ENCODE results near the gene CS. TPM values are rescaled to one million over a fixed set of nuclear protein-coding genes. Genes with fewer than 3 reads are reported as not detected.

CS gene
- total and polyA plus RNA-seq, 5 donors: 250 to 594 (median 565) TPM

DNA sequence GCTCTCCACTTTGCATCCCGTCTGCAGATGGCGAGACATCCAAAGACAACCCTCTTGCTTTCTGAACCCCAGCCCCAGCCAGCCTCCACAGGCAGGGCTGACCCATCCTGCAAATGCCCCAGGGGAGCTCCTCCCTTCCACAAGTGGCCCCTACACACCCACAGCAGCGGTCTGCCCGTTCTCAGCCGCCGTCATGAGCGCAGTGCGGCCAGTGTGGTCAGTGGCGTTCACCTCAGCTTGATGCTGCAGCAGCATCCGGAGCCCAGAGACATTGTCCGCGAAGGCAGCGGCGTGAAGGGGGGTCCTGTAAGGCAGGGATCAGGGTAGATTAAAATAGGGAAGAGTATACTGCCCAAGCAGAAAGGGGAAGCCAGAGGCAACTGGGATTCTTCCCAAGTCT, 55.6 kb downstream of the CS start:
- ATAC-seq: no peak
- H3K4me1 ChIP-seq (ENCODE audit: control insufficient read depth, insufficient read depth, low read length): no peaks in the 10 kb centered on the region
- H3K27ac ChIP-seq (ENCODE audit: low read length): no peak overlapping the region
- no peak overlapping the region for H3K4me3 ChIP-seq (ENCODE audit: low read length)
- H3K27me3 ChIP-seq (ENCODE audit: control insufficient read depth, insufficient read depth): no peaks in the 10 kb centered on the region
- 91% methylated on average over 14 of the region's 14 CpGs for WGBS
- intact Hi-C loops (cut with DNase I): loop anchor here in 1 of 4 donors (2.0 kb wide), 1 partner anchor 16 kb away; no protein-coding TSS in a partner anchor
- H3K9me3 ChIP-seq (ENCODE audit: control insufficient read depth, low read length): no peaks in the 10 kb centered on the region
- DNase-seq: peak in 1 of 3 donors; percentile 40

- ATAC-seq (peak in 1 of 2 donors; percentile 6), DNase-seq (no peak)
- Histone ChIP-seq H3K27ac (ENCODE audit: low read length) (no peak overlapping the region), H3K4me3 (ENCODE audit: low read length) (no peak overlapping the region), H3K4me1 (ENCODE audit: control insufficient read depth, insufficient read depth, low read length) (no peaks in the 10 kb centered on the region), H3K9me3 (ENCODE audit: control insufficient read depth, low read length) (no peaks in the 10 kb centered on the region), H3K27me3 (ENCODE audit: control insufficient read depth, insufficient read depth) (no peaks in the 10 kb centered on the region)
- WGBS: 49% methylated on average over 3 of the region's 3 CpGs
- intact Hi-C loops (cut with DNase I): loop anchor here in 1 of 4 donors (2.0 kb wide), 1 partner anchor 15 kb away; no protein-coding TSS in a partner anchor
Observed at GRCh38 chr12:56243731-56244181, 56.4 kb downstream of the CS start.

- WGBS: 90% methylated on average over 13 of the region's 13 CpGs
- no peaks in the 10 kb centered on the region for H3K4me1 ChIP-seq (ENCODE audit: control insufficient read depth, insufficient read depth, low read length)
- no peaks in the 10 kb centered on the region for H3K9me3 ChIP-seq (ENCODE audit: control insufficient read depth, low read length)
- no peak overlapping the region for H3K27ac ChIP-seq (ENCODE audit: low read length)
- no peak overlapping the region for H3K4me3 ChIP-seq (ENCODE audit: low read length)
- no peaks in the 10 kb centered on the region for H3K27me3 ChIP-seq (ENCODE audit: control insufficient read depth, insufficient read depth)
- DNase-seq (peak in 1 of 3 donors; percentile 41), ATAC-seq (no peak)
- intact Hi-C loops (cut with DNase I): no loop called here
Observed at GRCh38 chr12:56242986-56243385, 57.1 kb downstream of the CS start.

- no peaks in the 10 kb centered on the region for H3K27me3 ChIP-seq (ENCODE audit: control insufficient read depth, insufficient read depth)
- no peaks in the 10 kb centered on the region for H3K9me3 ChIP-seq (ENCODE audit: control insufficient read depth, low read length)
- ATAC-seq: no peak
- no peak overlapping the region for H3K27ac ChIP-seq (ENCODE audit: low read length)
- no peaks in the 10 kb centered on the region for H3K4me1 ChIP-seq (ENCODE audit: control insufficient read depth, insufficient read depth, low read length)
- no peak for DNase-seq
- no peak overlapping the region for H3K4me3 ChIP-seq (ENCODE audit: low read length)
- intact Hi-C loops (cut with DNase I): no loop called here
- 73% methylated on average over 9 of the region's 9 CpGs for WGBS
Observed at GRCh38 chr12:56241424-56242303, 58.5 kb downstream of the CS start.

DNA sequence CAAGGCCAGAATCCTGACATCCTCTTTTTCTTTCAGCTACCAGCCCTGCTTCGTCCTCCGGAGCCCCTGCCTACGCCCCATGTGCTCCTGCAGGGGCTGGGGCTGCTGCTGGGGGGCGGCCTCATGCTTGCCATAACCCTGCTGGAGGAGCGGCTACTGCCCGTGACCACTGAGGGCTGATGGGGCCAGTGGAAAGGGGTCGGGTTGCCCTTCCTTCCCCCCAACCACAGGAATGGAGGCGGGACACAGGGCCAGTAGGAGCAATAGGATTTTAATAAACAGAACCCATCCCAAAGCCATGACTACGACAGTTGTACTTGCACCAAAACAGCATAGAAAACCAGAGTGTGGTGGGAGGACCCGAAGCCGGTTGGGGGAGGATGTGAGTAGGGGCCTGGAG, 62.6 kb downstream of the CS start:
- H3K9me3 ChIP-seq (ENCODE audit: control insufficient read depth, low read length): no peaks in the 10 kb centered on the region
- H3K27ac ChIP-seq (ENCODE audit: low read length): no peak overlapping the region
- 80% methylated on average over 11 of the region's 11 CpGs for WGBS
- no peak overlapping the region for H3K4me3 ChIP-seq (ENCODE audit: low read length)
- no peaks in the 10 kb centered on the region for H3K27me3 ChIP-seq (ENCODE audit: control insufficient read depth, insufficient read depth)
- intact Hi-C loops (cut with DNase I): no loop called here
- ATAC-seq (no peak), DNase-seq (no peak)
- no peaks in the 10 kb centered on the region for H3K4me1 ChIP-seq (ENCODE audit: control insufficient read depth, insufficient read depth, low read length)

DNA sequence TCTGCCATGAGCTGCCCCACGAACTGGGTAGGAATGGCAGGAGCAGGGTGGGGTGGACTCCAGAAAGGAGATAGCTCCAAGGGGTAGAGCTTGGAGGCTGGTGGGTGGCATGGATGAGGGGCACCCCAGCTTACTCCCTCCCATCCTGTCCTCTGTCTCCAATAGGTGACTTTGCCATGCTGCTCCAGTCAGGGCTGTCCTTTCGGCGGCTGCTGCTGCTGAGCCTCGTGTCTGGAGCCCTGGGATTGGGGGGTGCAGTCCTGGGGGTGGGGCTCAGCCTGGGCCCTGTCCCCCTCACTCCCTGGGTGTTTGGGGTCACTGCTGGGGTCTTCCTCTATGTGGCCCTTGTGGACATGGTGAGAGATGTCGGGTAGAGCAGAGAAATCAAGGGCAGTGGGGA, 63.1 kb downstream of the CS start:
- no peak overlapping the region for H3K27ac ChIP-seq (ENCODE audit: low read length)
- DNase-seq: no peak
- intact Hi-C loops (cut with DNase I): no loop called here
- H3K9me3 ChIP-seq (ENCODE audit: control insufficient read depth, low read length): no peaks in the 10 kb centered on the region
- 59% methylated on average over 5 of the region's 5 CpGs for WGBS
- peak in 1 of 2 donors; percentile 15 for ATAC-seq
- no peak overlapping the region for H3K4me3 ChIP-seq (ENCODE audit: low read length)
- H3K27me3 ChIP-seq (ENCODE audit: control insufficient read depth, insufficient read depth): no peaks in the 10 kb centered on the region
- no peaks in the 10 kb centered on the region for H3K4me1 ChIP-seq (ENCODE audit: control insufficient read depth, insufficient read depth, low read length)

DNA sequence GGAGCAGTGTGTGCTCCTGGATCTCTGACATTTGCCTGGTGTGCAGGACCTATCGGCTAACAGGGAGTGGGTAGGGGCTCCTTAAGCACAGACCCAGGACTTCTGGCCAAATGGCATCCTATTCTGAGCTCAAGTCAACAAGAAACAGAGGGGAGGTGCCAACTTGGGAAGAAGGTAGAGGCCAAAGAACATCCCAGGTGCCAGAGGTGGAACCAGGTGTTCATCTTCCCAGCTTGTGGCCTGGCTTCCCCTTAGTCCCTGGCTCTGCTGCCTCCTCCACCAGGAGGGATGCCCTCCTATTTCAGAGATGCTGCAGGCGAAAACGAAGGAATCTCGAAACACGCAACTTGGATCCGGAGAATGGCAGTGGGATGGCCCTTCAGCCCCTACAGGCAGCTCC, 64.0 kb downstream of the CS start:
- no peak overlapping the region for H3K27ac ChIP-seq (ENCODE audit: low read length)
- H3K4me3 ChIP-seq (ENCODE audit: low read length): no peak overlapping the region
- intact Hi-C loops (cut with DNase I): no loop called here
- no peaks in the 10 kb centered on the region for H3K9me3 ChIP-seq (ENCODE audit: control insufficient read depth, low read length)
- DNase-seq (no peak), ATAC-seq (no peak)
- no peaks in the 10 kb centered on the region for H3K4me1 ChIP-seq (ENCODE audit: control insufficient read depth, insufficient read depth, low read length)
- WGBS: 93% methylated on average over 6 of the region's 6 CpGs
- no peaks in the 10 kb centered on the region for H3K27me3 ChIP-seq (ENCODE audit: control insufficient read depth, insufficient read depth)

- intact Hi-C loops (cut with DNase I): no loop called here
- ATAC-seq (no peak), DNase-seq (no peak)
- 58% methylated on average over 16 of the region's 16 CpGs for WGBS
- Histone ChIP-seq H3K27ac (ENCODE audit: low read length) (no peak overlapping the region), H3K9me3 (ENCODE audit: control insufficient read depth, low read length) (no peaks in the 10 kb centered on the region), H3K4me1 (ENCODE audit: control insufficient read depth, insufficient read depth, low read length) (no peaks in the 10 kb centered on the region), H3K4me3 (ENCODE audit: low read length) (no peak overlapping the region), H3K27me3 (ENCODE audit: control insufficient read depth, insufficient read depth) (no peaks in the 10 kb centered on the region)
Observed at GRCh38 chr12:56234746-56235436, 65.2 kb downstream of the CS start.

GRCh38 chr12:56231184-56231582, 68.9 kb downstream of the CS start:
- H3K9me3 ChIP-seq (ENCODE audit: control insufficient read depth, low read length): no peaks in the 10 kb centered on the region
- no peaks in the 10 kb centered on the region for H3K4me1 ChIP-seq (ENCODE audit: control insufficient read depth, insufficient read depth, low read length)
- DNase-seq (no peak), ATAC-seq (peak in 1 of 2 donors; percentile 5)
- 89% methylated on average over 11 of the region's 11 CpGs for WGBS
- H3K27me3 ChIP-seq (ENCODE audit: control insufficient read depth, insufficient read depth): no peaks in the 10 kb centered on the region
- intact Hi-C loops (cut with DNase I): no loop called here
- H3K27ac ChIP-seq (ENCODE audit: low read length): no peak overlapping the region
- H3K4me3 ChIP-seq (ENCODE audit: low read length): no peak overlapping the region

GRCh38 chr12:56230432-56231183, 69.5 kb downstream of the CS start:
- Histone ChIP-seq H3K4me1 (ENCODE audit: control insufficient read depth, insufficient read depth, low read length) (no peaks in the 10 kb centered on the region), H3K27me3 (ENCODE audit: control insufficient read depth, insufficient read depth) (no peaks in the 10 kb centered on the region), H3K4me3 (ENCODE audit: low read length) (no peak overlapping the region), H3K9me3 (ENCODE audit: control insufficient read depth, low read length) (no peaks in the 10 kb centered on the region), H3K27ac (ENCODE audit: low read length) (no peak overlapping the region)
- 74% methylated on average over 8 of the region's 8 CpGs for WGBS
- intact Hi-C loops (cut with DNase I): no loop called here
- ATAC-seq: peak; percentile 21 to 55
- DNase-seq: no peak

All from right cardiac atrium (tissue), 5 donors.